ENCODE results near the gene GNB5.
A peak's percentile ranks its signal among the peaks of the same experiment; 100 is the strongest.

The GNB5 gene

DNA sequence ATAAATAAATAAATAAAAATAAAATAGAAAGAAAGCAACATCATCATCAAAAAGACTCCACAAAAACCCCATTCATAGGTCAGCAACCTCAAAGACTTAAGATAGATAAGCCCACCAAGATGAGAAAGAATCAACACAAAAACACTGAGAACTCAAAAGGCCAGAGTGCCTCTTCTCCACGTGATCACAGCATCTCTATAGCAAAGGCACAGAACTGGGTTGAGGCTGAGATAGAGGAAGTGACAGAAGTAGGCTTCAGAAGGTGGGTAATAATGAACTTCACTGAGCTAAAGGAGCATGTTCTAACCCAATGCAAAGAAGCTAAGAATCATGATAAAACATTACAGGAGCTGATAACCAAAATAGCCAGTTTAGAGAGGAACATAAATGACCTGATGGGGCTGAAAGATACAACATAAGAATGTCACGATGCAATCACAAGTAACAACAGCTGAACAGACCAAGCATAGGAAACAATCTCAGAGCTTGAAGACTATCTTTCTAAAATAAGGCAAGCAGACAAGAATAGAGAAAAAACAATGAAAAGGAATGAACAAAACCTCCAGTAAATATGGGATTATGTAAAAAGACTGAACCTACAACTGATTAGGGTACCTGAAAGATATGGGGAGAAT lies 26.4 kb downstream of the GNB5 start:
- ATAC-seq = no peak
- TF ChIP-seq GLIS3 (CRISPR knock-in tag; IDR thresholded peaks at IDR 0.05) (no peak), ZNF565 (CRISPR knock-in tag; conservative IDR thresholded peaks at IDR 0.05; ENCODE audit: low read depth) (no peak), BACH2 (CRISPR knock-in tag; IDR thresholded peaks at IDR 0.05; ENCODE audit: borderline replicate concordance) (no peak), TCF4 (CRISPR knock-in tag; IDR thresholded peaks at IDR 0.05; ENCODE audit: borderline replicate concordance) (no peak), ZNF8 (CRISPR knock-in tag; IDR thresholded peaks at IDR 0.05) (no peak), ZFP3 (CRISPR knock-in tag; IDR thresholded peaks at IDR 0.05) (no peak)

DNA sequence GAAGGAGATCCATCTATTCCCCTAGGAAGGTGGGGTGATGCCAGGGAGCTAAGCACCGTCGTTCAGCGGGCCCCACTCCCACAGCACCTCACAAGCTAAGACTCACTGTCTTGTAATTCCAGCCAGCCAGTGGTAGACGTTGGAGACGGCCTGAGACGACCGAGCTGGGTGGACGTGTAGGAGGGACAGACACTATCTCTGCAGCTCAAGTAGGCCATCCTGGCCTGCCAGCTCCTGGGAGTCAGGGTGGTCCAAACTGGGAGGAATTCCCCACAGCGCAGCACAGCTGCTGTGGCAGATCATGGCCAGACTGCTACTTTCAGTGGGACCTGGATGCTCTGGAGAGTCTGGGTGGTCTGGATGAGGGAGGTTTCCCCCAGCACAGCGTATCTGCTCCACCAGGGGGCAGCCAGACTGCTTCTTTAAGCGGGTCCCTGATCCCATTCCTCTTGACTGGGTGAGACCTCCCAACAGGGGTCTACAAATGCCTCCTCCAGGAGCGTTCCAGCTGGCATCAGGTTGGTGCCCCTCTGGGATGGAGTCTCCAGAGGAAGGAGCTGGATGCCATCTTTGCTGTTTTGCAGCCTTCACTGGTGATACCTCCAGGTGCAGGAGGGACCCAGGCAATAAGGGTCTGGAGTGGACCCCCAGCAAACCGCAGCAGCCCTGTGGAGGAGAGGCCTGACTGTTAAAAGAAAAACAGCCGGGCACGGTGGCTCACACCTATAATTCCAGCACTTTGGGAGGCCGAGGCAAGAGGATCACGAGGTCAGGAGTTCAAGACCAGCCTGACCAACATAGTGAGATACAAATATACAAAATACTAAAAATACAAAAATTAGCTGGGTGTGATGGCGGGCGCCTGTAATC lies 27.6 kb downstream of the GNB5 start:
- ATAC-seq = 0 out of 3 replicates have a peak, but pooled peaks have one; percentile 37
- TF ChIP-seq, protein P1, sequence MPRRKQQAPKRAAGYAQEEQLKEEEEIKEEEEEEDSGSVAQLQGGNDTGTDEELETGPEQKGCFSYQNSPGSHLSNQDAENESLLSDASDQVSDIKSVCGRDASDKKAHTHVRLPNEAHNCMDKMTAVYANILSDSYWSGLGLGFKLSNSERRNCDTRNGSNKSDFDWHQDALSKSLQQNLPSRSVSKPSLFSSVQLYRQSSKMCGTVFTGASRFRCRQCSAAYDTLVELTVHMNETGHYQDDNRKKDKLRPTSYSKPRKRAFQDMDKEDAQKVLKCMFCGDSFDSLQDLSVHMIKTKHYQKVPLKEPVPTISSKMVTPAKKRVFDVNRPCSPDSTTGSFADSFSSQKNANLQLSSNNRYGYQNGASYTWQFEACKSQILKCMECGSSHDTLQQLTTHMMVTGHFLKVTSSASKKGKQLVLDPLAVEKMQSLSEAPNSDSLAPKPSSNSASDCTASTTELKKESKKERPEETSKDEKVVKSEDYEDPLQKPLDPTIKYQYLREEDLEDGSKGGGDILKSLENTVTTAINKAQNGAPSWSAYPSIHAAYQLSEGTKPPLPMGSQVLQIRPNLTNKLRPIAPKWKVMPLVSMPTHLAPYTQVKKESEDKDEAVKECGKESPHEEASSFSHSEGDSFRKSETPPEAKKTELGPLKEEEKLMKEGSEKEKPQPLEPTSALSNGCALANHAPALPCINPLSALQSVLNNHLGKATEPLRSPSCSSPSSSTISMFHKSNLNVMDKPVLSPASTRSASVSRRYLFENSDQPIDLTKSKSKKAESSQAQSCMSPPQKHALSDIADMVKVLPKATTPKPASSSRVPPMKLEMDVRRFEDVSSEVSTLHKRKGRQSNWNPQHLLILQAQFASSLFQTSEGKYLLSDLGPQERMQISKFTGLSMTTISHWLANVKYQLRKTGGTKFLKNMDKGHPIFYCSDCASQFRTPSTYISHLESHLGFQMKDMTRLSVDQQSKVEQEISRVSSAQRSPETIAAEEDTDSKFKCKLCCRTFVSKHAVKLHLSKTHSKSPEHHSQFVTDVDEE (CRISPR knock-in tag; IDR thresholded peaks at IDR 0.05) = no peak
- TF ChIP-seq ESRRG (CRISPR knock-in tag; IDR thresholded peaks at IDR 0.05) (no peak), BACH2 (CRISPR knock-in tag; IDR thresholded peaks at IDR 0.05; ENCODE audit: borderline replicate concordance) (no peak)

DNA sequence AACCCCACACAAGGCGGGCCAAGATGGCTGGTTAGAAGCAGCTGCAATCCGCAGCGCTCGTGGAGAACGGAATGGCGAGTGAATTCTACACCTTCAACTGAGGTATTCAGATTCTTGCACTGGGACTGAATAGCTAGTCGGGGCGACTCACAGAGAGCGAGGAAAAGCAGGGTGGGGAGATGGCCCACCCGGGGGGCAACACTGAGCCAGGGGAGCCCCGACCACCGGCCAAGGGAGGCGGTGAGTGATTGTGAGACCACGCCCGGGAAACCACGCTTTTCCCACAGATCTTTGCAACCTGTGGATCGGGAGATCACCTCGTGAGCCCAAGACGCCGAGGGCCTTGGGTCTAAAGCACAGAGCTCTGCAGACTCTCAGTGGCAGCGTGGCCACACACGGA lies 28.3 kb downstream of the GNB5 start:
- no peak for TF ChIP-seq GLIS3 (CRISPR knock-in tag; IDR thresholded peaks at IDR 0.05)
- no peak for TF ChIP-seq ZC3H10 (CRISPR knock-in tag; IDR thresholded peaks at IDR 0.05)
- no peak for TF ChIP-seq CSDC2 (CRISPR knock-in tag; IDR thresholded peaks at IDR 0.05)
- no peak for TF ChIP-seq PPARA (CRISPR knock-in tag; IDR thresholded peaks at IDR 0.05; ENCODE audit: borderline replicate concordance)
- no peak for TF ChIP-seq ZNF8 (CRISPR knock-in tag; IDR thresholded peaks at IDR 0.05)
- no peak for TF ChIP-seq ARNTL (CRISPR knock-in tag; IDR thresholded peaks at IDR 0.05; ENCODE audit: borderline replicate concordance, low read depth)
- TF ChIP-seq, protein P2, sequence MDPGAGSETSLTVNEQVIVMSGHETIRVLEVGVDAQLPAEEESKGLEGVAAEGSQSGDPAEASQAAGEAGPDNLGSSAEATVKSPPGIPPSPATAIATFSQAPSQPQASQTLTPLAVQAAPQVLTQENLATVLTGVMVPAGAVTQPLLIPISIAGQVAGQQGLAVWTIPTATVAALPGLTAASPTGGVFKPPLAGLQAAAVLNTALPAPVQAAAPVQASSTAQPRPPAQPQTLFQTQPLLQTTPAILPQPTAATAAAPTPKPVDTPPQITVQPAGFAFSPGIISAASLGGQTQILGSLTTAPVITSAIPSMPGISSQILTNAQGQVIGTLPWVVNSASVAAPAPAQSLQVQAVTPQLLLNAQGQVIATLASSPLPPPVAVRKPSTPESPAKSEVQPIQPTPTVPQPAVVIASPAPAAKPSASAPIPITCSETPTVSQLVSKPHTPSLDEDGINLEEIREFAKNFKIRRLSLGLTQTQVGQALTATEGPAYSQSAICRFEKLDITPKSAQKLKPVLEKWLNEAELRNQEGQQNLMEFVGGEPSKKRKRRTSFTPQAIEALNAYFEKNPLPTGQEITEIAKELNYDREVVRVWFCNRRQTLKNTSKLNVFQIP (CRISPR knock-in tag; IDR thresholded peaks at IDR 0.05; ENCODE audit: borderline replicate concordance, low read depth) = no peak
- no peak for ATAC-seq

DNA sequence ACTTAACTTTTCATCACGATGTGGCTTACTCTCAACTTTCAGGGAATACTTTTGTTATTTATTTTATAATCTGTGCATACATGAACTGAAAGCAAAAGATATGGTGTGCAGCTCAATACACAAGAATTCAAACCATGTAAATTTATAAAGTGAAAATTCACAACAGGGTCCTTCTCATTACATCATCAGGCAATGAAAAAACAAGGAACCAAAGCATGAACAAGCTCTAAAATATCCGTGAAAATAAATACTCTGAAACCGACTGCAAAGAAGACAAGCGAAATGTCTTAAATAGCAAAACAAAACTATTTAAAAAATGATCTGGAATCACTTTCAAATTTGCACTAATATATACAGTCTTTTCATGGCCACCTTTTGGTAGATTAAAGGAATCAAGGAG lies 28.9 kb downstream of the GNB5 start:
- ATAC-seq = no peak
- TF ChIP-seq ESRRG (CRISPR knock-in tag; IDR thresholded peaks at IDR 0.05) (no peak), BACH2 (CRISPR knock-in tag; IDR thresholded peaks at IDR 0.05; ENCODE audit: borderline replicate concordance) (no peak), CSDC2 (CRISPR knock-in tag; IDR thresholded peaks at IDR 0.05) (no peak), TOX (CRISPR knock-in tag; IDR thresholded peaks at IDR 0.05; ENCODE audit: borderline replicate concordance) (no peak), ARNTL (CRISPR knock-in tag; IDR thresholded peaks at IDR 0.05; ENCODE audit: borderline replicate concordance, low read depth) (no peak), ZC3H10 (CRISPR knock-in tag; IDR thresholded peaks at IDR 0.05) (no peak), SNAI2 (CRISPR knock-in tag; IDR thresholded peaks at IDR 0.05) (no peak), ZNF565 (CRISPR knock-in tag; conservative IDR thresholded peaks at IDR 0.05; ENCODE audit: low read depth) (no peak), ZFP3 (CRISPR knock-in tag; IDR thresholded peaks at IDR 0.05) (no peak), RARB (CRISPR knock-in tag; IDR thresholded peaks at IDR 0.05) (no peak), TCF4 (CRISPR knock-in tag; IDR thresholded peaks at IDR 0.05; ENCODE audit: borderline replicate concordance) (no peak), ISL1 (CRISPR knock-in tag; IDR thresholded peaks at IDR 0.05) (no peak), ZNF70 (CRISPR knock-in tag; IDR thresholded peaks at IDR 0.05) (no peak)
- TF ChIP-seq, protein P3, sequence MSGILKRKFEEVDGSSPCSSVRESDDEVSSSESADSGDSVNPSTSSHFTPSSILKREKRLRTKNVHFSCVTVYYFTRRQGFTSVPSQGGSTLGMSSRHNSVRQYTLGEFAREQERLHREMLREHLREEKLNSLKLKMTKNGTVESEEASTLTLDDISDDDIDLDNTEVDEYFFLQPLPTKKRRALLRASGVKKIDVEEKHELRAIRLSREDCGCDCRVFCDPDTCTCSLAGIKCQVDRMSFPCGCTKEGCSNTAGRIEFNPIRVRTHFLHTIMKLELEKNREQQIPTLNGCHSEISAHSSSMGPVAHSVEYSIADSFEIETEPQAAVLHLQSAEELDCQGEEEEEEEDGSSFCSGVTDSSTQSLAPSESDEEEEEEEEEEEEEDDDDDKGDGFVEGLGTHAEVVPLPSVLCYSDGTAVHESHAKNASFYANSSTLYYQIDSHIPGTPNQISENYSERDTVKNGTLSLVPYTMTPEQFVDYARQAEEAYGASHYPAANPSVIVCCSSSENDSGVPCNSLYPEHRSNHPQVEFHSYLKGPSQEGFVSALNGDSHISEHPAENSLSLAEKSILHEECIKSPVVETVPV (CRISPR knock-in tag; IDR thresholded peaks at IDR 0.05) = no peak
- TF ChIP-seq, protein P2 (CRISPR knock-in tag; IDR thresholded peaks at IDR 0.05; ENCODE audit: borderline replicate concordance, low read depth) = no peak
- TF ChIP-seq, protein P4, sequence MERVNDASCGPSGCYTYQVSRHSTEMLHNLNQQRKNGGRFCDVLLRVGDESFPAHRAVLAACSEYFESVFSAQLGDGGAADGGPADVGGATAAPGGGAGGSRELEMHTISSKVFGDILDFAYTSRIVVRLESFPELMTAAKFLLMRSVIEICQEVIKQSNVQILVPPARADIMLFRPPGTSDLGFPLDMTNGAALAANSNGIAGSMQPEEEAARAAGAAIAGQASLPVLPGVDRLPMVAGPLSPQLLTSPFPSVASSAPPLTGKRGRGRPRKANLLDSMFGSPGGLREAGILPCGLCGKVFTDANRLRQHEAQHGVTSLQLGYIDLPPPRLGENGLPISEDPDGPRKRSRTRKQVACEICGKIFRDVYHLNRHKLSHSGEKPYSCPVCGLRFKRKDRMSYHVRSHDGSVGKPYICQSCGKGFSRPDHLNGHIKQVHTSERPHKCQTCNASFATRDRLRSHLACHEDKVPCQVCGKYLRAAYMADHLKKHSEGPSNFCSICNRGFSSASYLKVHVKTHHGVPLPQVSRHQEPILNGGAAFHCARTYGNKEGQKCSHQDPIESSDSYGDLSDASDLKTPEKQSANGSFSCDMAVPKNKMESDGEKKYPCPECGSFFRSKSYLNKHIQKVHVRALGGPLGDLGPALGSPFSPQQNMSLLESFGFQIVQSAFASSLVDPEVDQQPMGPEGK (CRISPR knock-in tag; IDR thresholded peaks at IDR 0.05; ENCODE audit: borderline replicate concordance) = no peak

Measured in SK-N-SH treated with all-trans-retinoic acid at 6 μM for 48 hours (cell line).